CD4-positive, alpha-beta T cell treated with Interleukin-17A for 1 hour (primary cell): ENCODE data around the gene IBSP.

ENCODE experiments used
- DNase-seq: peaks from one replicate; pipeline ENCODE4 v3.0.0-alpha.2; 2020

The IBSP gene

GRCh38 chr4:87799301-87800113, at the start of gene IBSP:
Gene IBSP (plus strand): TSS chr4:87799554. CDS start chr4:87802362, 2,808 bp downstream.
- no peak for DNase-seq

GRCh38 chr4:87749883-87750282, 49.5 kb upstream of the IBSP start:
- no peak for DNase-seq

GRCh38 chr4:87758270-87758669, 41.1 kb upstream of the IBSP start:
- DNase-seq = no peak

GRCh38 chr4:87762311-87762710, 37.0 kb upstream of the IBSP start:
- no peak for DNase-seq

GRCh38 chr4:87781569-87781968, 17.8 kb upstream of the IBSP start:
- no peak for DNase-seq

- DNase-seq = no peak
Measured at GRCh38 chr4:87783781-87784180, 15.6 kb upstream of the IBSP start.

GRCh38 chr4:87785731-87786509, 13.4 kb upstream of the IBSP start:
- no peak for DNase-seq

- no peak for DNase-seq
Measured at GRCh38 chr4:87802858-87803257, 3.5 kb downstream of the IBSP start.

GRCh38 chr4:87803421-87803820, 4.1 kb downstream of the IBSP start:
- DNase-seq = no peak

- no peak for DNase-seq
Measured at GRCh38 chr4:87804871-87805270, 5.5 kb downstream of the IBSP start.

GRCh38 chr4:87805971-87806370, 6.6 kb downstream of the IBSP start:
- no peak for DNase-seq

GRCh38 chr4:87806520-87806919, 7.2 kb downstream of the IBSP start:
- no peak for DNase-seq

GRCh38 chr4:87807402-87807801, 8.0 kb downstream of the IBSP start:
- no peak for DNase-seq

GRCh38 chr4:87811977-87812376, 12.6 kb downstream of the IBSP start:
- DNase-seq = no peak

- no peak for DNase-seq
Measured at GRCh38 chr4:87819281-87819919, 20.0 kb downstream of the IBSP start.

- DNase-seq = no peak
Measured at GRCh38 chr4:87823200-87823599, 23.8 kb downstream of the IBSP start.

- DNase-seq = no peak
Measured at GRCh38 chr4:87823724-87824123, 24.4 kb downstream of the IBSP start.

- DNase-seq = no peak
Measured at GRCh38 chr4:87824352-87824751, 25.0 kb downstream of the IBSP start.

- DNase-seq = no peak
Measured at GRCh38 chr4:87832669-87833068, 33.3 kb downstream of the IBSP start, which contains the start of gene MEPE. Gene MEPE (plus strand): TSS chr4:87832969. CDS start chr4:87834715, 1,746 bp downstream.

- DNase-seq = no peak
Measured at GRCh38 chr4:87834401-87834800, 35.0 kb downstream of the IBSP start.

- no peak for DNase-seq
Measured at GRCh38 chr4:87835197-87835596, 35.8 kb downstream of the IBSP start.

- DNase-seq = no peak
Measured at GRCh38 chr4:87835743-87836142, 36.4 kb downstream of the IBSP start.

GRCh38 chr4:87838205-87838604, 38.9 kb downstream of the IBSP start:
- no peak for DNase-seq
